BE2C (cell line): ENCODE data around the gene PRX.

ENCODE experiments used
- DNase-seq: peaks from one replicate; pipeline ENCODE4 v3.0.0-alpha.2; 2020
- H3K27me3 ChIP-seq: fragments of 250-450 bp; sonication (Bioruptor Pico); 2 replicates; pipeline ENCODE4 v1.5.1; 2020; ENCODE audit warnings: mild to moderate bottlenecking
- H3K36me3 ChIP-seq: fragments of 250-450 bp; sonication (Bioruptor Pico); 2 replicates; pipeline ENCODE4 v1.5.1; 2020; ENCODE audit warnings: mild to moderate bottlenecking
- H3K4me1 ChIP-seq: fragments of 250-450 bp; sonication (Bioruptor Pico); 2 replicates; pipeline ENCODE4 v1.5.1; 2020
- H3K4me3 ChIP-seq: 2 replicates; pipeline ENCODE4 v1.5.1; 2011; ENCODE audit warnings: low read depth, low read length
- H3K9me3 ChIP-seq: fragments of 250-450 bp; sonication (Bioruptor Pico); 2 replicates; pipeline ENCODE4 v1.5.1; 2020
- CTCF ChIP-seq: IDR thresholded peaks from 2 replicates; pipeline ENCODE4 v1.5.1; 2012; ENCODE audit warnings: mild to moderate bottlenecking, low read depth, low read length

The PRX gene

GRCh38 chr19:40453151-40453735, 40.1 kb upstream of the PRX start:
- no peak overlapping the region for H3K4me3 ChIP-seq
- DNase-seq: no peak
- H3K4me1 ChIP-seq: no peaks in the 10 kb centered on the region
- no peaks in the 10 kb centered on the region for H3K36me3 ChIP-seq
- no peaks in the 10 kb centered on the region for H3K9me3 ChIP-seq
- TF ChIP-seq CTCF: no peak
- H3K27me3 ChIP-seq: no peaks in the 10 kb centered on the region

GRCh38 chr19:40452016-40452415, 38.8 kb upstream of the PRX start:
- H3K4me3 ChIP-seq: no peak overlapping the region
- no peaks in the 10 kb centered on the region for H3K27me3 ChIP-seq
- H3K36me3 ChIP-seq: no peaks in the 10 kb centered on the region
- DNase-seq: no peak
- no peaks in the 10 kb centered on the region for H3K9me3 ChIP-seq
- no peaks in the 10 kb centered on the region for H3K4me1 ChIP-seq
- no peak for TF ChIP-seq CTCF

- no peaks in the 10 kb centered on the region for H3K27me3 ChIP-seq
- no peak for TF ChIP-seq CTCF
- no peaks in the 10 kb centered on the region for H3K4me1 ChIP-seq
- no peak for DNase-seq
- no peaks in the 10 kb centered on the region for H3K9me3 ChIP-seq
- no peaks in the 10 kb centered on the region for H3K36me3 ChIP-seq
- no peak overlapping the region for H3K4me3 ChIP-seq
These were observed 37.5 kb upstream of the PRX start for GRCh38 chr19:40450664-40451063.

- Histone ChIP-seq H3K36me3 (no peaks in the 10 kb centered on the region), H3K9me3 (no peaks in the 10 kb centered on the region), H3K27me3 (no peaks in the 10 kb centered on the region), H3K4me1 (peaks cover 3% of the 10 kb centered on the region; the same call in 1 of the 2 replicates), H3K4me3 (no peak overlapping the region)
- no peak for TF ChIP-seq CTCF
- no peak for DNase-seq
These were observed 36.3 kb upstream of the PRX start for GRCh38 chr19:40449506-40449905.

- TF ChIP-seq CTCF: no peak
- H3K4me3 ChIP-seq: no peak overlapping the region
- DNase-seq: no peak
- H3K4me1 ChIP-seq: peaks cover 9% of the 10 kb centered on the region
- H3K27me3 ChIP-seq: no peaks in the 10 kb centered on the region
- peaks cover 13% of the 10 kb centered on the region for H3K36me3 ChIP-seq
- H3K9me3 ChIP-seq: no peaks in the 10 kb centered on the region
These were observed 33.1 kb upstream of the PRX start for GRCh38 chr19:40446263-40446784.

- no peak for TF ChIP-seq CTCF
- Histone ChIP-seq H3K36me3 (peaks cover 18% of the 10 kb centered on the region), H3K9me3 (no peaks in the 10 kb centered on the region), H3K4me1 (peaks cover 9% of the 10 kb centered on the region), H3K4me3 (no peak overlapping the region), H3K27me3 (no peaks in the 10 kb centered on the region)
- no peak for DNase-seq
These were observed 32.6 kb upstream of the PRX start for GRCh38 chr19:40445780-40446262.
